ENCODE results near the gene DPP10.

DPP10 gene

DNA sequence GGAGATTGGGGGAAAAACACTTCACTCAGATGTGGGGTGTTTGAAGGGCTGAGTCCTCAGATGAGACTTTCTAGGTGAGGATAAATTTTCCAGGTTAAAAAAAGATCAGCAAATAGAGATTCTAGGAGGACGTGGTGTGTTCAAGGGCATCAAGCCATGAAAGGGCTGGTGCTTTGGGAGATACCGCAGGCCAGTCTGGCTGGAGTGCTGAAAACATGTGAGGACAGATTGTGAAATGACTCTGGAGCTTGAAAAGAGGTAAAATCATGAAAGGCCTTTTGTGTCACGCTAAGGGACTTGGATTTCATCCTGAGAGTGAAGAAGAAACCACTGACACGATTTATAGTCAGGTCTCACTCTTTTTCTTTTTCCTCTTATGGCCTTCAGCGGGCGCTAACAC is 320.5 kb downstream of the DPP10 start:
- TF ChIP-seq, protein P1, sequence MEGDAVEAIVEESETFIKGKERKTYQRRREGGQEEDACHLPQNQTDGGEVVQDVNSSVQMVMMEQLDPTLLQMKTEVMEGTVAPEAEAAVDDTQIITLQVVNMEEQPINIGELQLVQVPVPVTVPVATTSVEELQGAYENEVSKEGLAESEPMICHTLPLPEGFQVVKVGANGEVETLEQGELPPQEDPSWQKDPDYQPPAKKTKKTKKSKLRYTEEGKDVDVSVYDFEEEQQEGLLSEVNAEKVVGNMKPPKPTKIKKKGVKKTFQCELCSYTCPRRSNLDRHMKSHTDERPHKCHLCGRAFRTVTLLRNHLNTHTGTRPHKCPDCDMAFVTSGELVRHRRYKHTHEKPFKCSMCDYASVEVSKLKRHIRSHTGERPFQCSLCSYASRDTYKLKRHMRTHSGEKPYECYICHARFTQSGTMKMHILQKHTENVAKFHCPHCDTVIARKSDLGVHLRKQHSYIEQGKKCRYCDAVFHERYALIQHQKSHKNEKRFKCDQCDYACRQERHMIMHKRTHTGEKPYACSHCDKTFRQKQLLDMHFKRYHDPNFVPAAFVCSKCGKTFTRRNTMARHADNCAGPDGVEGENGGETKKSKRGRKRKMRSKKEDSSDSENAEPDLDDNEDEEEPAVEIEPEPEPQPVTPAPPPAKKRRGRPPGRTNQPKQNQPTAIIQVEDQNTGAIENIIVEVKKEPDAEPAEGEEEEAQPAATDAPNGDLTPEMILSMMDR (IDR thresholded peaks at IDR 0.05; ENCODE audit: low read length, missing control alignments): no peak
- no peak for DNase-seq (ENCODE audit: low read depth)
- no peak overlapping the region for H3K4me3 ChIP-seq (replicated peaks; ENCODE audit: low read depth, low read length)

DNA sequence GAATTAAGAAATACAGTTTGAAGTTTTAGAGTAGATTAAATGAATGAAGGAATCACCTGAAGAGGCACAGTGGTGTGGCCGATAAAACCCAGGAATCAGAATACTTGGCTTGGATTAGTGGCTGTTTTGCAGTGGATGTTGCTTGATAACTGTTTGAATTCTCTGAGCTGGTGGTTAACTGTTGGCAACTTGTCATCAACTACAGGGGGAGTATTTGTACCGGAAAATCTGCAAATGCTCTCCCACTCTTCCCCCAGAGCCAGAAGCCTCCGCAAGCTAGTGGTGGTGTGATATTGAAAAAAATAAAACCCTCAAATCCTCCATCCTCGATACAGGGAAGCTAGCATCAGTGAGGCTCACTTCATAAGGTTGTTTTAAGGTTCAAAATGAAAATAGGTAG is 326.7 kb downstream of the DPP10 start:
- TF ChIP-seq, protein P1 (IDR thresholded peaks at IDR 0.05; ENCODE audit: low read length, missing control alignments): no peak
- DNase-seq (ENCODE audit: low read depth): no peak
- no peak overlapping the region for H3K4me3 ChIP-seq (replicated peaks; ENCODE audit: low read depth, low read length)

DNA sequence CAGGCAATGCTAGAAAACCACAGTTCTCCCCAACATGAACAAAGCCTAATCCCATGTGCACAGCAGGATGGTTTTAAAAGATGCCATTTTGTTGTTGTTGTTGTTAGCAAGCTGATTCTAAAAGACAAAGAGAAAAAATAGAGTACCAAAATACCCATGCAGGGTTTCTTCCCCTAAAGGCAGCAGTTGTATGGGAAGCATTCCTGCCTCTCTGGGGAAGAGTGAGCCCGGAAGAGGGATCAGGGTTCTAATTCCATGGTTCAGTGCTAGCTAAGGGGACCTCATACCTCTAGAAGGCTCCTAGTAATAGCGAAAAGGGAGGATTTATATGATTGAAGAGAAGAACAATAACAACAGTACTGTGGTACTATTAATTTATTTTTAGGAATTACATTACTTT is 327.6 kb downstream of the DPP10 start:
- DNase-seq (ENCODE audit: low read depth): no peak
- TF ChIP-seq, protein P1 (IDR thresholded peaks at IDR 0.05; ENCODE audit: low read length, missing control alignments): no peak
- H3K4me3 ChIP-seq (replicated peaks; ENCODE audit: low read depth, low read length): no peak overlapping the region

DNA sequence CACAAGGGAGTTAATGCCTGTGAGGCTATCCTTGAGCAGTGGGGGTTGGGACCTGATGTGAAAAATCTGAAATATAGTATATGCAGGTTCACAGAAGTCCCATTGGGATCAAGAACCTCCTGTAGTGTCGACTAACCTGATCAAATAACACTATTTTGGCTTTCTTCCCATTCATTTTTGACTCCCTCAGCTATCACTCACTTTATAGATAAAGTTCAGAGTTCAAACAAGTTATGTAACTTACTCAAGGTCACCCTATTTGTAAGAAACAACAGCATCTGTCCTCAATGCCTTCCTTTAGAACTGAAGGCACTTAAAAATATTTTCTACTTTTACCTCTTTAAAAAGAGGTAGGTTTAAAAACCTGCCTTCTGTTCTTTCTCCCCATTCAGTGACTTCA is 341.6 kb downstream of the DPP10 start:
- TF ChIP-seq, protein P1 (IDR thresholded peaks at IDR 0.05; ENCODE audit: low read length, missing control alignments): no peak

DNA sequence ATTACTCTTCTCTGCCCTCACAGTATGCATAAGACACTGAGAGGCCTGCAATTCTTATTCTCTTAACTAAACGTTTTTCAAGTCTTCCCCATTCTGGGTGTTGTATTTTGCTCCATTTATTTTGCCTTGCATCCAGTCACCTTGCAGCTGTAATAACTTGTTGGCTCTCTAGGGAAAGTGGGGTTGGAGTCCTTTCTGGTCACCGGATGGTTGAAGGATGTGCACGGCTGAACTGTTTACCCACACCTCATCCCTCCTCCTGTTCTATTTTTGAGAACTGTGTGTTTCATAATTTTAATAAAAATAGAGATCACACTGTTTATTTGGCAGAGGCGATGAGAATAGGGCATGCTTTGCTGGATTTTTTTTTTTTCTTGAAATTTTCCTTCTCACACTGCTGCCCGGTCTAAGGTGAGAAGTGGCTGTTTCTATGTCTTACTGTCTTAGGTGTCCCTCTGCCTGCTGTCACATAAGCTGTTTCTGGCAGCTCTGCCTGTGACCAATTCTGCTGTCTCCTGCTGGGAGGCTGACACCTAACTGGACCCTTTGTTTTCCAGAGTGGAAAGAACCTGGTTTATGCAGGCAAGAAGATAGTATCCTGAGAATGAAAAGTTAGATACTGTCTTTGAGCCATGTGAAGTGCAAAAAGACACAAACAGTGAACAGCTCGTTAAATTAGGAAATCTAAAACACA is 342.6 kb downstream of the DPP10 start:
- H3K4me3 ChIP-seq (replicated peaks; ENCODE audit: low read depth, low read length): no peak overlapping the region
- TF ChIP-seq, protein P1 (IDR thresholded peaks at IDR 0.05; ENCODE audit: low read length, missing control alignments): no peak
- no peak for DNase-seq (ENCODE audit: low read depth)

More for the DNA sequence above, 341.6 kb downstream of the DPP10 start:
- no peak overlapping the region for H3K4me3 ChIP-seq (replicated peaks; ENCODE audit: low read depth, low read length)
- no peak for DNase-seq (ENCODE audit: low read depth)

DNA sequence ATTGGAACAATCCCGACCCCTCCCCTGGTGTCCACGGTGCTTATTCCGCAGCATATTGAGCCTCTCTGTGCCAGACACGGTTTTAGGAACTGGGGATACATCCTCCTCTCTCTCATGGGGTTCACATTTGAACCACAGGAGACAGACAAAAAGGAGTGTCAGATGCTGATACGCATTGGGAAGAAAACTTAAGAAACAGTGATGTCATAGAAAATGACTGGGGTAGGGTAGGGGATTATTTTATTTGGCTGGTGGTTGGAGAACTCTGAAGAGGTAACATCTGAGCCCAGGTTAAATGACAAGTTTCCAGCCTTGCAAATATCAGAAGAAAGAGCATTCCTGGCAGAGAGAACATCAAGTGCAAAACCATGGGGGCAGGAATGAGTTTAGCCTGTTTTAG is 344.5 kb downstream of the DPP10 start:
- no peak for DNase-seq (ENCODE audit: low read depth)
- TF ChIP-seq, protein P1 (IDR thresholded peaks at IDR 0.05; ENCODE audit: low read length, missing control alignments): no peak
- no peak overlapping the region for H3K4me3 ChIP-seq (replicated peaks; ENCODE audit: low read depth, low read length)

DNA sequence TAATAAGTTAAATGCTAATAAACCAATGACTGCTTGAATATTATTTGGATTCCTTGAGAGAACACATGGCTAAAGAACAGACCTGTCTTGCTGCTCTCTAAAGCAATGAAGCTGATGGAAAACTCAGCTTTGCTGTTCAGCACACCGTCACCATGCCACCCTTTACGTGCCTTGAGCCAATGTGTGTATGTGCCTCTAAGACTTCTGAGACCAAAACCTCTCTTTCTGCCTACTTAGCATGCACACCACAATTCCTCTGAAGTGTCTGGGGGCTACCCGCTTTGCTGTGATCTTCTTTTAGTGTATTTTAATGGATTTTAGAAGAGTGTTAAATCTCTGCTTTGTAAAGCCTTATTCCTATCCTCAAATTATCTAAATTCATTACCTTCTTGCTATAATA is 345.0 kb downstream of the DPP10 start:
- no peak overlapping the region for H3K4me3 ChIP-seq (replicated peaks; ENCODE audit: low read depth, low read length)
- TF ChIP-seq, protein P1 (IDR thresholded peaks at IDR 0.05; ENCODE audit: low read length, missing control alignments): no peak
- DNase-seq (ENCODE audit: low read depth): no peak
